Measurements from ENCODE around the gene C19orf25.
A peak's percentile ranks its signal among the peaks of the same experiment; 100 is the strongest.

DNA sequence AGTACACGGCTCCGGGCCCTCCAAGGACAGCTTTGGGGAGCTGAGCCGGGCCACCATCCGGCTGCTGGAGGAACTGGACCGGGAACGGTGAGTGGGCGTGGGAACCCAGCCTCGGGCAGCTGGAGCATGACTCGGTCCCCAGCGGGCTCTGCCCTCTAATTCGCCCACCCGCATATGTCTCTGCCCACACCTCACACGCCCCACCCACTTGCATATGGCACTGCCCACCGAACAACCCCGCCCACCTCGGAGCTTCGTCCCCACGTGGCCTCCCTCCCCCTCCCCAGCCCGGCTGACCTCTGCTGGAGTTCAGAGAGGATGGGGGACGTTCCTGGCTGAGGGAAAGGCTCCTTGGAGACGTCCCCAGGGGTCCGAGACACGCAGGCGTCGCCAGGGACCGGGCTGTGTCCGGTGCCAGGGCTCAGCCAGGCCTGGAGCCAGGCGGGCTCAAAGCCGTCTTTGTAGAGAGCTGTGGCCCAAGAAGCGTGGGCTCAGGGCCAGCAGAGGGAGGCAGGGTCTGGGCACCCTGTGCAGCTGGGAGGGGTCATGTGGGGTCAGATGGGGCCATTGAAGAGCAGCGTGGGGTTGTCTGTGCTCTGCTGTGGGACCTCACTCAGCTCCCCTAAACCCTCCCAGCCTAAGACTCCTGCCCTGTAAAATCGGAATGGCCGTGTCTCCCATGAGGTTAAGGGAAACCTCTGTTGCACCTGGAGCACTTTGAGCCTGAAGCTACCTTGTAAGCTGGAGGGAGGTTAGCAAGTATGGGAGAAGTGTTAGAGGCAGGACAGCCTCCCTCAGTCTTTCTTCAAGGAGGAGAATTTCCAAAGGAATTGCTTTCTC is 25.3 kb downstream of the C19orf25 start:
- TF ChIP-seq, protein P1, sequence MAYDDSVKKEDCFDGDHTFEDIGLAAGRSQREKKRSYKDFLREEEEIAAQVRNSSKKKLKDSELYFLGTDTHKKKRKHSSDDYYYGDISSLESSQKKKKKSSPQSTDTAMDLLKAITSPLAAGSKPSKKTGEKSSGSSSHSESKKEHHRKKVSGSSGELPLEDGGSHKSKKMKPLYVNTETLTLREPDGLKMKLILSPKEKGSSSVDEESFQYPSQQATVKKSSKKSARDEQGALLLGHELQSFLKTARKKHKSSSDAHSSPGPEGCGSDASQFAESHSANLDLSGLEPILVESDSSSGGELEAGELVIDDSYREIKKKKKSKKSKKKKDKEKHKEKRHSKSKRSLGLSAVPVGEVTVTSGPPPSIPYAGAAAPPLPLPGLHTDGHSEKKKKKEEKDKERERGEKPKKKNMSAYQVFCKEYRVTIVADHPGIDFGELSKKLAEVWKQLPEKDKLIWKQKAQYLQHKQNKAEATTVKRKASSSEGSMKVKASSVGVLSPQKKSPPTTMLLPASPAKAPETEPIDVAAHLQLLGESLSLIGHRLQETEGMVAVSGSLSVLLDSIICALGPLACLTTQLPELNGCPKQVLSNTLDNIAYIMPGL (CRISPR knock-in tag; IDR thresholded peaks at IDR 0.05): no peak
- TF ChIP-seq ZNF274 (IDR thresholded peaks at IDR 0.05; ENCODE audit: borderline replicate concordance, low read depth, low read length) (no peak), POLR2A (conservative IDR thresholded peaks at IDR 0.05) (no peak), RBFOX2 (IDR thresholded peaks at IDR 0.05; ENCODE audit: low read depth, low read length) (no peak), MAX (CRISPR knock-in tag; IDR thresholded peaks at IDR 0.05) (peak; percentile 32; the same call in 1 of the 2 replicates), MCM2 (IDR thresholded peaks at IDR 0.05; ENCODE audit: low read depth) (no peak), CTCF (IDR thresholded peaks at IDR 0.05 in 2 of 3, conservative IDR thresholded peaks at IDR 0.05 in 1 of 3; ENCODE audit: insufficient read depth in 2 of 3, low read depth in 1 of 3, low read length in 3 of 3) (no peak; a peak in 1 of 6 replicates), POLR3A (IDR thresholded peaks at IDR 0.05; ENCODE audit: borderline replicate concordance, extremely low read depth, insufficient read depth, insufficient read length) (no peak), ZNF253 (CRISPR knock-in tag; conservative IDR thresholded peaks at IDR 0.05) (no peak)

Data from K562 (cell line).